GM18858 (cell line): ENCODE results near the gene KLRC1.
"Not testable (repeated sequence)": the region's sequence is repeated elsewhere in the genome, so short reads cannot be mapped to it uniquely, and the experiment has no call there.

Experiments
- ATAC-seq: cut with Tn5 transposase; IDR thresholded peaks from one replicate; pipeline ENCODE4 v1.9.1; 2021; ENCODE audit not compliant: unreplicated experiment

KLRC1 gene

GRCh38 chr12:10424260-10424899 is 28.8 kb downstream of the KLRC1 start:
- ATAC-seq, result not testable (repeated sequence)

GRCh38 chr12:10422159-10422558 is 31.0 kb downstream of the KLRC1 start:
- ATAC-seq, result not testable (repeated sequence)

- ATAC-seq, result not testable (repeated sequence)
Measured at GRCh38 chr12:10420334-10420733, 32.8 kb downstream of the KLRC1 start, which contains the start of gene KLRC3. Gene KLRC3 (minus strand): TSS chr12:10420595. CDS start chr12:10420550, 45 bp downstream.

GRCh38 chr12:10409392-10409791 is 43.8 kb downstream of the KLRC1 start, which contains the start of gene KLRC4:
Gene KLRC4 (minus strand): TSS chr12:10409757. CDS start chr12:10409575, 182 bp downstream.
- no peak for ATAC-seq

GRCh38 chr12:10408842-10409241 is 44.3 kb downstream of the KLRC1 start:
- no peak for ATAC-seq

- no peak for ATAC-seq
Measured at GRCh38 chr12:10406725-10407124, 46.5 kb downstream of the KLRC1 start.

GRCh38 chr12:10405294-10405693 is 47.9 kb downstream of the KLRC1 start:
- ATAC-seq, result no peak

GRCh38 chr12:10404798-10405197 is 48.4 kb downstream of the KLRC1 start:
- no peak for ATAC-seq

- no peak for ATAC-seq
Measured at GRCh38 chr12:10400829-10401228, 52.3 kb downstream of the KLRC1 start.

- ATAC-seq, result no peak
Measured at GRCh38 chr12:10398168-10398567, 55.0 kb downstream of the KLRC1 start.

- no peak for ATAC-seq
Measured at GRCh38 chr12:10397296-10397695, 55.9 kb downstream of the KLRC1 start.

- ATAC-seq, result not testable (repeated sequence)
Measured at GRCh38 chr12:10396176-10396575, 57.0 kb downstream of the KLRC1 start.
